ENCODE data around the gene TLK1. TPM values are rescaled to one million over a fixed set of nuclear protein-coding genes. Genes with fewer than 3 reads are reported as not detected.
A peak's percentile ranks its signal among the peaks of the same experiment; 100 is the strongest.

TLK1 gene
- total RNA-seq, 1 experiment from 2014 or later = 10.1 TPM

GRCh38 chr2:171124541-171124940 lies 36.2 kb downstream of the TLK1 start:
- H3K4me3 ChIP-seq (ENCODE audit: low read length) = no peak overlapping the region
- DNase-seq (no peak), ATAC-seq (peak; percentile 45; the same call in 1 of the 2 replicates)
- ChIA-PET CTCF (no interaction called here), POLR2A (ENCODE audit: unreplicated experiment) (no interaction called here)
- H3K79me2 ChIP-seq (ENCODE audit: low read length) = peaks cover 99% of the 10 kb centered on the region
- no peak overlapping the region for H3K27ac ChIP-seq (ENCODE audit: low read length)
- no TSS peak for BruUV-seq (replicated peaks)
- H3K9me2 ChIP-seq (replicated peaks; ENCODE audit: low read length) = no peaks in the 10 kb centered on the region
- no peak overlapping the region for H3K9ac ChIP-seq (ENCODE audit: low read length)
- no peaks in the 10 kb centered on the region for H3F3A ChIP-seq (ENCODE audit: low read length, unreplicated experiment)
- peaks cover 25% of the 10 kb centered on the region for H4K20me1 ChIP-seq (ENCODE audit: low read length)
- no peaks in the 10 kb centered on the region for H3K36me3 ChIP-seq (ENCODE audit: low read depth, low read length)
- H3K27me3 ChIP-seq (ENCODE audit: low read length) = no peaks in the 10 kb centered on the region
- intact Hi-C loops (cut with micrococcal nuclease) = no loop called here
- no peak overlapping the region for H2AFZ ChIP-seq (ENCODE audit: low read length)
- TF ChIP-seq EZH2phosphoT487 (IDR thresholded peaks at IDR 0.05; ENCODE audit: borderline replicate concordance, low read length) = no peak
- TF ChIP-seq EZH2 (IDR thresholded peaks at IDR 0.05; ENCODE audit: low read length, unreplicated experiment) = no peak
- no peak for TF ChIP-seq CTCF (conservative IDR thresholded peaks at IDR 0.05; ENCODE audit: low read depth, low read length)
- H3K4me2 ChIP-seq (ENCODE audit: low read length) = no peak overlapping the region
- no peaks in the 10 kb centered on the region for H3K9me3 ChIP-seq (ENCODE audit: low read length)
- H3K4me1 ChIP-seq (ENCODE audit: insufficient read depth, low read length) = no peaks in the 10 kb centered on the region

GRCh38 chr2:171109571-171109970 lies 51.1 kb downstream of the TLK1 start:
- CTCF ChIA-PET = no interaction called here
- BruUV-seq (replicated peaks) = no TSS peak

More at GRCh38 chr2:171109571-171109970, 51.1 kb downstream of the TLK1 start:
- TF ChIP-seq CTCF (conservative IDR thresholded peaks at IDR 0.05; ENCODE audit: low read depth, low read length) (no peak), EZH2phosphoT487 (IDR thresholded peaks at IDR 0.05; ENCODE audit: borderline replicate concordance, low read length) (no peak), EZH2 (IDR thresholded peaks at IDR 0.05; ENCODE audit: low read length, unreplicated experiment) (no peak)
- DNase-seq (no peak), ATAC-seq (no peak)
- Histone ChIP-seq H3K4me3 (ENCODE audit: low read length) (no peak overlapping the region), H4K20me1 (ENCODE audit: low read length) (peaks cover 9% of the 10 kb centered on the region; the same call in 1 of the 2 replicates), H3K27me3 (ENCODE audit: low read length) (no peaks in the 10 kb centered on the region), H3K9me3 (ENCODE audit: low read length) (no peaks in the 10 kb centered on the region), H3K4me1 (ENCODE audit: insufficient read depth, low read length) (no peaks in the 10 kb centered on the region), H3K36me3 (ENCODE audit: low read depth, low read length) (peaks cover 3% of the 10 kb centered on the region; the same call in 1 of the 2 replicates), H3F3A (ENCODE audit: low read length, unreplicated experiment) (no peaks in the 10 kb centered on the region), H3K9me2 (replicated peaks; ENCODE audit: low read length) (no peaks in the 10 kb centered on the region), H2AFZ (ENCODE audit: low read length) (no peak overlapping the region), H3K9ac (ENCODE audit: low read length) (no peak overlapping the region), H3K27ac (ENCODE audit: low read length) (no peak overlapping the region), H3K4me2 (ENCODE audit: low read length) (no peak overlapping the region), H3K79me2 (ENCODE audit: low read length) (peaks cover 95% of the 10 kb centered on the region)
- intact Hi-C loops (cut with micrococcal nuclease) = no loop called here
- POLR2A ChIA-PET (ENCODE audit: unreplicated experiment) = no interaction called here
